IMR-90 (cell line): Measurements from ENCODE around the gene NEURL2. TPM values are rescaled to one million over a fixed set of nuclear protein-coding genes. Genes with fewer than 3 reads are reported as not detected.

ENCODE experiments used
- ATAC-seq: fragments of 200-7000 bp; cut with Tn5 transposase; 2 replicates; pipeline ENCODE4 v1.9.1; 2020; ENCODE audit warnings: low read depth, mild to moderate bottlenecking, moderate library complexity
- BruUV-seq: library from RNA; stranded (reverse); fragments of 400-500 nt; replicated peaks from 2 replicates; lab custom pipeline; 2021; lab: Mats Ljungman, UMichigan
- CTCF ChIA-PET: fragments of 300-600 bp; formaldehyde crosslinking; extraction: SDS; loops from one replicate; lab custom pipeline; 2021; ENCODE audit warnings: antibody characterized with exemption; lab: Yijun Ruan, JAX
- POLR2A ChIA-PET: fragments of 300-600 bp; sonication (Branson Sonifier 250); formaldehyde crosslinking; loops from one replicate; lab custom pipeline; 2022; ENCODE audit warnings: antibody characterized with exemption; ENCODE audit not compliant: unreplicated experiment; lab: Charles Lee
- DNase-seq: peaks from one replicate; pipeline ENCODE4 v3.0.0; 2013
- H2AFZ ChIP-seq: replicated peaks from 2 replicates; pipeline ENCODE3; 2013; ENCODE audit warnings: low read length, mild to moderate bottlenecking; ENCODE audit not compliant: poor library complexity
- H2AK5ac ChIP-seq: 2 replicates; pipeline ENCODE4 v1.6.1; 2013; ENCODE audit warnings: low read depth, low read length, inconsistent platforms
- H2AK9ac ChIP-seq: replicated peaks from 2 replicates; pipeline ENCODE3; 2013; ENCODE audit warnings: mild to moderate bottlenecking, low read depth, low read length, moderate library complexity; ENCODE audit not compliant: poor library complexity
- H2BK120ac ChIP-seq: 2 replicates; pipeline ENCODE4 v1.6.1; 2013; ENCODE audit warnings: low read depth, low read length, inconsistent platforms
- H2BK15ac ChIP-seq: 3 replicates; pipeline ENCODE4 v1.6.1; 2013; ENCODE audit warnings: low read depth, low read length, inconsistent platforms
- H2BK20ac ChIP-seq: 2 replicates; pipeline ENCODE4 v1.6.1; 2013; ENCODE audit warnings: low read depth, mild to moderate bottlenecking, inconsistent platforms, low read length, moderate library complexity
- H2BK5ac ChIP-seq: 2 replicates; pipeline ENCODE4 v1.6.1; 2013; ENCODE audit warnings: mild to moderate bottlenecking, low read depth, low read length, inconsistent platforms; ENCODE audit not compliant: poor library complexity, severe bottlenecking
- H3K14ac ChIP-seq: replicated peaks from 2 replicates; pipeline ENCODE4 v1.6.1; 2013; ENCODE audit warnings: low read depth, low read length, inconsistent platforms
- H3K18ac ChIP-seq: 2 replicates; pipeline ENCODE4 v1.6.1; 2013; ENCODE audit warnings: low read depth, low read length, control low read depth
- H3K23ac ChIP-seq: 2 replicates; pipeline ENCODE4 v1.6.1; 2013; ENCODE audit warnings: low read depth, low read length, inconsistent platforms
- H3K27ac ChIP-seq: 2 replicates; pipeline ENCODE4 v1.5.1; 2013; ENCODE audit warnings: mild to moderate bottlenecking, control low read depth, low read length; ENCODE audit not compliant: insufficient read depth
- H3K27me3 ChIP-seq: 2 replicates; pipeline ENCODE4 v1.6.1; 2013; ENCODE audit warnings: low read length; ENCODE audit not compliant: control insufficient read depth, insufficient read depth
- H3K36me3 ChIP-seq: 2 replicates; pipeline ENCODE4 v1.6.1; 2013; ENCODE audit warnings: low read length, mixed read lengths; ENCODE audit not compliant: control insufficient read depth, insufficient read depth
- H3K4ac ChIP-seq: 2 replicates; pipeline ENCODE4 v1.6.1; 2013; ENCODE audit warnings: low read depth, low read length, inconsistent platforms
- H3K4me1 ChIP-seq: 2 replicates; pipeline ENCODE4 v1.6.1; 2013; ENCODE audit warnings: low read length, mixed read lengths; ENCODE audit not compliant: control insufficient read depth, insufficient read depth
- H3K4me2 ChIP-seq: 2 replicates; pipeline ENCODE4 v1.6.1; 2013; ENCODE audit warnings: low read depth, mild to moderate bottlenecking, control low read depth, low read length, moderate library complexity
- H3K4me3 ChIP-seq: 2 replicates; pipeline ENCODE4 v1.5.1; 2013; ENCODE audit warnings: low read depth, mild to moderate bottlenecking, control low read depth, low read length, moderate library complexity; ENCODE audit not compliant: insufficient read depth
- H3K56ac ChIP-seq: 2 replicates; pipeline ENCODE4 v1.6.1; 2013; ENCODE audit warnings: low read length, inconsistent platforms; ENCODE audit not compliant: insufficient read depth; ENCODE audit errors: extremely low read depth
- H3K79me1 ChIP-seq, 2 experiments: 2 replicates each; pipeline ENCODE4 v1.6.1; 2013; ENCODE audit warnings: low read length in 2 of 2, inconsistent platforms in 1 of 2, low read depth in 1 of 2
- H3K9ac ChIP-seq: 2 replicates; pipeline ENCODE4 v1.6.1; 2013; ENCODE audit warnings: low read depth, low read length, control low read depth
- H3K9me1 ChIP-seq: 2 replicates; pipeline ENCODE4 v1.6.1; 2013; ENCODE audit warnings: low read length, inconsistent platforms; ENCODE audit not compliant: insufficient read depth
- H3K9me3 ChIP-seq: 2 replicates; pipeline ENCODE4 v1.6.1; 2013; ENCODE audit warnings: low read length; ENCODE audit not compliant: control insufficient read depth, insufficient read depth
- H4K20me1 ChIP-seq: 2 replicates; pipeline ENCODE4 v1.6.1; 2013; ENCODE audit warnings: low read length, inconsistent platforms; ENCODE audit not compliant: insufficient read depth
- H4K5ac ChIP-seq: 2 replicates; pipeline ENCODE4 v1.6.1; 2013; ENCODE audit warnings: mild to moderate bottlenecking, low read depth, low read length, control low read depth
- H4K8ac ChIP-seq, 2 experiments: 2 replicates each; pipeline ENCODE4 v1.6.1; 2013; ENCODE audit warnings: low read depth in 2 of 2, low read length in 2 of 2, control low read depth in 1 of 2, inconsistent platforms in 1 of 2
- H4K91ac ChIP-seq: 2 replicates; pipeline ENCODE4 v1.6.1; 2013; ENCODE audit warnings: low read depth, low read length, inconsistent platforms; ENCODE audit not compliant: insufficient read depth
- CEBPB ChIP-seq: IDR thresholded peaks from 2 replicates; pipeline ENCODE4 v1.6.1; 2012; ENCODE audit warnings: low read depth, low read length, improper control_type of control experiment
- CHD1 ChIP-seq: IDR thresholded peaks from 2 replicates; pipeline ENCODE4 v1.6.1; 2012; ENCODE audit warnings: low read depth, low read length, improper control_type of control experiment
- FOS ChIP-seq: fragments of 150-350 bp; IDR thresholded peaks from 2 replicates; pipeline ENCODE4 v1.6.1; 2016; ENCODE audit warnings: low read depth, low read length
- MAZ ChIP-seq: IDR thresholded peaks from 2 replicates; pipeline ENCODE4 v1.6.1; 2012; ENCODE audit warnings: low read depth, mild to moderate bottlenecking, low read length, improper control_type of control experiment, moderate library complexity, borderline replicate concordance
- MXI1 ChIP-seq: IDR thresholded peaks from 2 replicates; pipeline ENCODE4 v1.6.1; 2012; ENCODE audit warnings: low read depth, mild to moderate bottlenecking, low read length, moderate library complexity, borderline replicate concordance
- POLR2A ChIP-seq: IDR thresholded peaks from 2 replicates; pipeline ENCODE4 v1.6.1; 2012; ENCODE audit warnings: mild to moderate bottlenecking, low read depth, low read length
- RAD21 ChIP-seq: IDR thresholded peaks from 2 replicates; pipeline ENCODE4 v1.6.1; 2012; ENCODE audit warnings: low read length, improper control_type of control experiment
- RCOR1 ChIP-seq: IDR thresholded peaks from 2 replicates; pipeline ENCODE4 v1.6.1; 2012; ENCODE audit warnings: mild to moderate bottlenecking, low read length, improper control_type of control experiment; ENCODE audit not compliant: insufficient replicate concordance
- RFX5 ChIP-seq: IDR thresholded peaks from 2 replicates; pipeline ENCODE4 v1.8.0; 2012; ENCODE audit warnings: low read depth, mild to moderate bottlenecking, low read length, moderate library complexity
- WGBS, 2 experiments: methylation state at CpG; one replicate each; pipeline versions ENCODE4 v1.1.5 to v1.1.7; 2013; ENCODE audit warnings: missing lambda C conversion rate in 2 of 2; ENCODE audit not compliant: insufficient read length in 1 of 2; ENCODE audit errors: extremely low coverage in 2 of 2; 5-methylcytosine and 5-hydroxymethylcytosine counted together
- dilution Hi-C: fragments of 300-500 bp; cut with HindIII; formaldehyde crosslinking; loops from one replicate; pipeline ENCODE4 v1.14.3; 2018; ENCODE audit warnings: low sequenced_read_pairs; ENCODE audit not compliant: unreplicated experiment
- in situ Hi-C: fragments of 300-500 bp; cut with MboI; formaldehyde crosslinking; loops from 3 replicates; pipeline ENCODE4 v1.14.3; 2019; ENCODE audit warnings: low sequenced_read_pairs, inconsistent platforms, mixed read lengths
- intact Hi-C: fragments of 100-400 bp; cut with micrococcal nuclease; formaldehyde crosslinking; loops from 2 replicates; pipeline ENCODE4 v1.10.0; 2022
- polyA plus RNA-seq, 3 experiments: library from polyadenylated mRNA; depleted of rRNA; stranded (reverse); fragments of >200 nt; gene quantifications; 2 replicates each; pipeline ENCODE4 v1.2.3, GENCODE V29; 2012; ENCODE audit warnings: low replicate concordance in 1 of 3
- total RNA-seq: library from RNA; depleted of rRNA; stranded (reverse); fragments of >200 nt; gene quantifications from 2 replicates; pipeline ENCODE4 v1.2.3, GENCODE V29; 2012
- TF ChIP-seq, protein P1 (sequence below): fragments of 150-350 bp; IDR thresholded peaks from 2 replicates; pipeline ENCODE4 v1.6.1; 2016; ENCODE audit warnings: low read depth, mild to moderate bottlenecking, low read length, moderate library complexity, borderline replicate concordance
- TF ChIP-seq, protein P2 (sequence below): conservative IDR thresholded peaks from 2 replicates; pipeline ENCODE4 v1.5.1; 2012; ENCODE audit warnings: mild to moderate bottlenecking, low read depth, low read length, improper control_type of control experiment

The NEURL2 gene
- total and polyA plus RNA-seq, 2 of the 4 experiments (the other 2 are of a cell fraction) = 1.1 to 2.5 TPM

DNA sequence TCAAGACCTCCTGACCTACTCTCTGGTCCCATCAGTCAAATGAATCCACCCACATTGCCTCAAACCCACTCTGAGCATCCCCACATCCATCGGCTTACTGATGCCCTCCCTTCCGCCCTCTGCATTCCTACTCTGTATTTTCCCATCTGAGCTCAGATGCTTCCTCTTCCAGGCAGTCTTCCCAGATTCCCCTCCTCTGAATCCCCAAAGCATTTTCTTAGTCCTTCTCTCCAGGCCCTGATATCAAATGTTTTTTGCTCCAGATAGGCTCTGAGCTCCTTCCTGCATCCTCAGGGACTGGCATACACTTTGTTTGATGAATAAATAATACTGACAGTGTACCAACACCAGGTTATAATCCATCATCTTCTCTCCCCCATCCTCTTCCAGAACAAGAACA is 17.1 kb upstream of the NEURL2 start:
- H3K9me1 ChIP-seq = peaks cover 27% of the 10 kb centered on the region
- H2BK5ac ChIP-seq = no peak overlapping the region
- H3K14ac ChIP-seq = no peak overlapping the region
- H2BK120ac ChIP-seq = no peak overlapping the region
- intact Hi-C loops = no loop called here
- H2AK9ac ChIP-seq = peak overlapping the region; percentile 5
- DNase-seq = no peak
- TF ChIP-seq, protein P1, sequence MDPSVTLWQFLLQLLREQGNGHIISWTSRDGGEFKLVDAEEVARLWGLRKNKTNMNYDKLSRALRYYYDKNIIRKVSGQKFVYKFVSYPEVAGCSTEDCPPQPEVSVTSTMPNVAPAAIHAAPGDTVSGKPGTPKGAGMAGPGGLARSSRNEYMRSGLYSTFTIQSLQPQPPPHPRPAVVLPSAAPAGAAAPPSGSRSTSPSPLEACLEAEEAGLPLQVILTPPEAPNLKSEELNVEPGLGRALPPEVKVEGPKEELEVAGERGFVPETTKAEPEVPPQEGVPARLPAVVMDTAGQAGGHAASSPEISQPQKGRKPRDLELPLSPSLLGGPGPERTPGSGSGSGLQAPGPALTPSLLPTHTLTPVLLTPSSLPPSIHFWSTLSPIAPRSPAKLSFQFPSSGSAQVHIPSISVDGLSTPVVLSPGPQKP = no peak
- TF ChIP-seq, protein P2, sequence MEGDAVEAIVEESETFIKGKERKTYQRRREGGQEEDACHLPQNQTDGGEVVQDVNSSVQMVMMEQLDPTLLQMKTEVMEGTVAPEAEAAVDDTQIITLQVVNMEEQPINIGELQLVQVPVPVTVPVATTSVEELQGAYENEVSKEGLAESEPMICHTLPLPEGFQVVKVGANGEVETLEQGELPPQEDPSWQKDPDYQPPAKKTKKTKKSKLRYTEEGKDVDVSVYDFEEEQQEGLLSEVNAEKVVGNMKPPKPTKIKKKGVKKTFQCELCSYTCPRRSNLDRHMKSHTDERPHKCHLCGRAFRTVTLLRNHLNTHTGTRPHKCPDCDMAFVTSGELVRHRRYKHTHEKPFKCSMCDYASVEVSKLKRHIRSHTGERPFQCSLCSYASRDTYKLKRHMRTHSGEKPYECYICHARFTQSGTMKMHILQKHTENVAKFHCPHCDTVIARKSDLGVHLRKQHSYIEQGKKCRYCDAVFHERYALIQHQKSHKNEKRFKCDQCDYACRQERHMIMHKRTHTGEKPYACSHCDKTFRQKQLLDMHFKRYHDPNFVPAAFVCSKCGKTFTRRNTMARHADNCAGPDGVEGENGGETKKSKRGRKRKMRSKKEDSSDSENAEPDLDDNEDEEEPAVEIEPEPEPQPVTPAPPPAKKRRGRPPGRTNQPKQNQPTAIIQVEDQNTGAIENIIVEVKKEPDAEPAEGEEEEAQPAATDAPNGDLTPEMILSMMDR = no peak
- no peak for TF ChIP-seq CEBPB
- no peak for TF ChIP-seq MAZ
- TF ChIP-seq MXI1 = no peak
- no peak for TF ChIP-seq RAD21
- no peak for TF ChIP-seq RCOR1
- no peak for TF ChIP-seq FOS
- TF ChIP-seq CHD1 = no peak
- TF ChIP-seq POLR2A = no peak
- TF ChIP-seq RFX5 = no peak
- no peak overlapping the region for H3K27ac ChIP-seq
- H3K9ac ChIP-seq = no peak overlapping the region
- H3K4me1 ChIP-seq = peaks cover 16% of the 10 kb centered on the region
- peaks cover 5% of the 10 kb centered on the region; the same call in 1 of the 2 replicates for H4K20me1 ChIP-seq
- in situ Hi-C loops = loop anchor here (25.0 kb wide), 1 partner anchor 571 kb away; the partner anchor contains the start of gene SDC4
- H3K36me3 ChIP-seq = peaks cover 30% of the 10 kb centered on the region; the same call in 1 of the 2 replicates
- CTCF ChIA-PET = no interaction called here
- H3K79me1 ChIP-seq = peaks cover 5 to 26% of the 10 kb centered on the region in 2 experiments; a peak in 3 of 4 replicates
- no peak overlapping the region for H3K4me2 ChIP-seq
- H4K5ac ChIP-seq = no peak overlapping the region
- no peak overlapping the region for H2BK20ac ChIP-seq
- no TSS peak for BruUV-seq
- H3K18ac ChIP-seq = no peak overlapping the region
- H4K8ac ChIP-seq = no peak overlapping the region
- H2BK15ac ChIP-seq = no peak overlapping the region
- no peaks in the 10 kb centered on the region for H3K27me3 ChIP-seq
- dilution Hi-C loops = no loop called here
- 93% methylated on average over 2 of the region's 2 CpGs; no CpG with 5 or more reads in 1 of the 2 experiments for WGBS, 2 experiments
- H3K56ac ChIP-seq = no peak overlapping the region
- H3K23ac ChIP-seq = no peak overlapping the region
- POLR2A ChIA-PET = no interaction called here
- H3K4me3 ChIP-seq = no peak overlapping the region
- no peak overlapping the region for H2AFZ ChIP-seq
- no peak for ATAC-seq
- no peak overlapping the region for H2AK5ac ChIP-seq
- H3K4ac ChIP-seq = no peak overlapping the region
- no peaks in the 10 kb centered on the region for H3K9me3 ChIP-seq
- H4K91ac ChIP-seq = no peak overlapping the region
